Ascending aorta (tissue), 2 donors: ENCODE measurements around the gene P3H1. TPM values are rescaled to one million over a fixed set of nuclear protein-coding genes. Genes with fewer than 3 reads are reported as not detected.
"Not testable (repeated sequence)": the region's sequence is repeated elsewhere in the genome, so short reads cannot be mapped to it uniquely, and the experiment has no call there.

ENCODE experiments used
- DNase-seq, 2 donors: peaks; one replicate each; pipeline ENCODE4 v3.0.0-alpha.2; 2019; ENCODE audit warnings: low spot score in 2 of 2
- H3K27ac ChIP-seq, 2 donors: fragments of 200-600 bp; sonication (generic); one replicate each; pipeline ENCODE4 v1.5.1; 2016 to 2017; ENCODE audit warnings: mild to moderate bottlenecking in 1 of 2
- H3K27me3 ChIP-seq: fragments of 200-600 bp; sonication (generic); one replicate; pipeline ENCODE4 v1.5.1; 2017
- H3K36me3 ChIP-seq, 2 donors: fragments of 200-600 bp; sonication (generic); one replicate each; pipeline ENCODE4 v1.5.1; 2016
- H3K4me1 ChIP-seq, 2 donors: fragments of 200-600 bp; sonication (generic); one replicate each; pipeline ENCODE4 v1.5.1; 2016 to 2017; ENCODE audit warnings: mild to moderate bottlenecking in 1 of 2
- H3K4me3 ChIP-seq, 2 donors: fragments of 200-600 bp; sonication (generic); one replicate each; pipeline ENCODE4 v1.5.1; 2016 to 2017; ENCODE audit warnings: mild to moderate bottlenecking in 1 of 2
- H3K9me3 ChIP-seq, 2 donors: fragments of 200-600 bp; sonication (generic); one replicate each; pipeline ENCODE4 v1.5.1; 2016
- CTCF ChIP-seq, 3 experiments: fragments of 200-600 bp in 2 of 3; fragments of 450-650 bp in 1 of 3; sonication (generic) in 2 of 3; IDR thresholded peaks; one replicate each; pipeline ENCODE4 v1.5.1; 2016 to 2019; ENCODE audit warnings: antibody characterized with exemption in 3 of 3, mild to moderate bottlenecking in 1 of 3, moderate library complexity in 1 of 3
- intact Hi-C: fragments of 100-400 bp; cut with DNase I; formaldehyde crosslinking; loops from one replicate; pipeline ENCODE4 v1.15.1; 2023
- total RNA-seq: library from RNA; depleted of rRNA; stranded (reverse); fragments of >200 nt; gene quantifications from one replicate; pipeline ENCODE4 v1.1.0, GENCODE V29; 2016

Gene P3H1
- total RNA-seq, 1 donor from 2014 or later = 72.2 TPM

DNA sequence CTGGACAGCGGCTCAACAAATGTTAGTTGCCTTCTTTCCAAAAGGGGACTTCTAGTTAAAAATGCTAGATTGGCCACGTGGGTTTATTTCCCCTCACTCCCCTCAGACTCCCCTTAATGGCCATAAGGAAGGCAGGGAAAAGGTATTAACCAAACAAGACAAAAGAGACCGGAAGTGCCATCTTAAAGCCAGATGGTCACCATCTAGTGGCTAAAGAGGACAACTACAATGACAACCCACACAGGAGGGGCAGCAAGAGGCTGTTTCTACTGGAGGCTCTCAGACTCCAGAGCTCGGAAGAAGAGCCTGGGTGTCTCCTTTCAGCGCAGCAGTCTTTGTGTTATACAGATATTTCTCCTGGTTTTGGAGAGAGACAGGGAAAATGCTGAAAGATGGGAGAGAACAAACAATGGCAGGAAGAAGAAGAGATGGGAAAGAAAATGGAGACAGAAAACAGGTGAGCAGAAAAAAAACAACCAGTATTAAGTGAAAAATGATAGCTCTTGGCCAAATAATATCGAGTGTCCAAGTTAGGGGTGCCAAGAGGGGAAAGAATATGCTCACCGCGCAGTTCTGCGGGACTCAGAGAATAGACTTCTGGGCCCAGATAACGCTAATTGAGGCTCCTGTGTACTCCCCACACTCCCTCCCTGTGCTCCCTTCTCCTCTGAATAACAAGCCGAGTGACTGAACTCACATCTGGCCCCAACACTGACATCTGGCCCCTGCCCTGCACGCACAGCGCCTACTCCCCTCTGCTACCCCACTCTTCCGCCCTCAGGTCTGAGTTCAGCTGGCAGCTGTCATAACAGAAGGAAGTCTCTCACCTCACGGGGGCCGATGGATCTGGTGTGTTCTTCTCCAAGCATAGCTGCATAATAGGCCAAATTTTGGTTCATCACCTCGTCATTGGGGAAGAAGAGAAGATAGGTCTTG is 9.6 kb downstream of the P3H1 start:
- Histone ChIP-seq H3K4me1 (no peaks in the 10 kb centered on the region), H3K27me3 (no peaks in the 10 kb centered on the region), H3K9me3 (no peaks in the 10 kb centered on the region), H3K27ac (no peak overlapping the region), H3K4me3 (no peak overlapping the region), H3K36me3 (peaks cover 67 to 93% of the 10 kb centered on the region in 2 donors)
- DNase-seq = no peak
- TF ChIP-seq CTCF (IDR thresholded peaks at IDR 0.05) = peak; percentile 48 to 58 (median 57)
- intact Hi-C loops = loop anchor here (5.0 kb wide), 1 partner anchor 615 kb away; no protein-coding TSS in a partner anchor

DNA sequence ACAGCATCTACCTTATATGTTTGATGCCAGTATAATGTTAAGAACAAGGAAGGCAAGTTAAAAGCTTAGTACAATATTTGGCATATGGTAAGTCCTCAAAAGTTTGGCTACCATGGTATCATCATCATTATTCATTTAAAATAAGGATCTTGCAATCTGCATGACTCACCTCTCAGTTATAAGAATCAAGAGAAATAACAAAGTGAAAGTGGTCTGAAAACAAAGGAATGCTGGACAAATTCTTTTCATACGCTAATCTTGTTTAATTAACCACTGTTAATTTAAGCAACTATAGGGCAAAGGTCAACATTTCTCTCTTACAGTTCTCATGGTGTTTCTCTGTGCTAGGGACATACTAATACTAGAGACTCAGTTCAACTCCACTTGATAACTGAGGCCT is 13.8 kb downstream of the P3H1 start:
- DNase-seq = no peak
- Histone ChIP-seq H3K36me3 (peaks cover 69 to 88% of the 10 kb centered on the region in 2 donors), H3K27ac (no peak overlapping the region), H3K4me1 (no peaks in the 10 kb centered on the region), H3K4me3 (no peak overlapping the region), H3K27me3 (no peaks in the 10 kb centered on the region), H3K9me3 (no peaks in the 10 kb centered on the region)
- no peak for TF ChIP-seq CTCF (IDR thresholded peaks at IDR 0.05)
- intact Hi-C loops = no loop called here

DNA sequence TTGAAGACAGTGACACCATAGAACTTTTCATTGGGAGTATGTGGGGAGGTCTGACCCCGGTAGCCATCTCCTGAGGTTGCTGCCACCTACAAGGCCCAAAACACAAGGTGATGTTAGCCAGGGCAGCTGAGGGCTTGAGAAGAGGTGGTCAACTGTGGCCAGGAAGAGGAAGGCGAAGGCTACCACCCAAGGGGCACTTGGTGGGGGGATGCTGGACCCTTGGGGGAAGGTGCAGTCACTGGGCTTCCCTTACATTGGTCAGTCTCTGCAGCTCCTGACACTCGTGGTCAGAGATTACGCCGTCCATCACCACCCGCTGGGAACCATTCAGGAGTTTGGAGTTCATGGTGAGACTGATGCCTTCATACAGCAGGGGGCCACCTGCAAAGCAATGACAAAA is 14.5 kb downstream of the P3H1 start:
- DNase-seq = no peak
- Histone ChIP-seq H3K36me3 (peaks cover 67 to 88% of the 10 kb centered on the region in 2 donors), H3K27ac (no peak overlapping the region), H3K4me3 (no peak overlapping the region), H3K4me1 (no peaks in the 10 kb centered on the region), H3K9me3 (no peaks in the 10 kb centered on the region), H3K27me3 (no peaks in the 10 kb centered on the region)
- TF ChIP-seq CTCF (IDR thresholded peaks at IDR 0.05) = no peak
- intact Hi-C loops = no loop called here

- H3K27me3 ChIP-seq, H3K27ac ChIP-seq, H3K4me1 ChIP-seq, DNase-seq, intact Hi-C loops, H3K9me3 ChIP-seq, H3K4me3 ChIP-seq: not testable (repeated sequence)
- H3K36me3 ChIP-seq = peaks cover 73 to 88% of the 10 kb centered on the region in 2 donors
Observed at GRCh38 chr1:42751511-42752070, 15.2 kb downstream of the P3H1 start.

DNA sequence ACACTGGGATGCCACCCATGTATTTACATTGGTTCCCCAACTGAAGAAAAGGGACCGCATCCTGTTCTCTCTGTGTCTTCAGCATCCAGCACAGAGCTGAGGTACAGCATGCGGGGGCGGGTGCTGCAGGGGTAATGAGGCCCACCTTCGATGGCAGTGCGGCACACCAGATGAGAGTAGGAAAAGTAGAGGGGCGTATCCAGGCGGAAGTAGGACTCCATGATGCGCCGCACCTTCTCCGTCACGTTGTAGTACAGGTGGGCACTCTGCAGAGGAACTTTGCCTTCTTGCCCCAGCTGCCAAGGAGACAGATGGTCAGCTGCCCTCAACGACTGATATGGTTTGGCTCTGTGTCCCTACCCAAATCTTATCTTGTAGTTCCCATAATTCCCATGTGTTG is 16.8 kb downstream of the P3H1 start:
- H3K4me1 ChIP-seq = no peaks in the 10 kb centered on the region
- H3K27me3 ChIP-seq = no peaks in the 10 kb centered on the region
- TF ChIP-seq CTCF (IDR thresholded peaks at IDR 0.05) = no peak
- intact Hi-C loops = no loop called here
- no peaks in the 10 kb centered on the region for H3K9me3 ChIP-seq
- H3K36me3 ChIP-seq = peaks cover 70 to 85% of the 10 kb centered on the region in 2 donors
- DNase-seq = no peak
- no peak overlapping the region for H3K4me3 ChIP-seq
- H3K27ac ChIP-seq = no peak overlapping the region
